K562 (cell line): ENCODE results near the gene ACYP2.

Experiments
- CBFB ChIP-seq: sonication (generic); formaldehyde crosslinking; IDR thresholded peaks from 2 replicates; pipeline ENCODE4 v1.4.0; 2020; ENCODE audit warnings: mild to moderate bottlenecking, missing genetic modification reagents
- FOXJ3 ChIP-seq: sonication (generic); formaldehyde crosslinking; IDR thresholded peaks from 2 replicates; pipeline ENCODE4 v1.4.0; 2020; ENCODE audit warnings: mild to moderate bottlenecking, missing genetic modification reagents
- HIVEP1 ChIP-seq: fragments of 250-450 bp; sonication (Bioruptor Pico); IDR thresholded peaks from 2 replicates; pipeline ENCODE4 v1.4.0; 2020; ENCODE audit warnings: mild to moderate bottlenecking
- MED1 ChIP-seq: sonication (generic); formaldehyde crosslinking; IDR thresholded peaks from 2 replicates; pipeline ENCODE4 v1.8.1; 2023; ENCODE audit warnings: missing genetic modification reagents, borderline replicate concordance
- POLR2AphosphoS5 ChIP-seq: IDR thresholded peaks from 2 replicates; pipeline ENCODE4 v1.6.1; 2011; ENCODE audit warnings: mild to moderate bottlenecking, low read depth, low read length, moderate library complexity; ENCODE audit not compliant: control insufficient read depth, insufficient read depth
- ZNF583 ChIP-seq: fragments of 250-450 bp; sonication (Bioruptor Pico); IDR thresholded peaks from 2 replicates; pipeline ENCODE4 v1.4.0; 2020

GRCh38 chr2:54139210-54139609, 23.8 kb downstream of the ACYP2 start:
- TF ChIP-seq FOXJ3 (CRISPR knock-in tag): no peak
- TF ChIP-seq CBFB (CRISPR knock-in tag): no peak
- TF ChIP-seq POLR2AphosphoS5: no peak
- no peak for TF ChIP-seq HIVEP1 (CRISPR knock-in tag)
- no peak for TF ChIP-seq MED1 (CRISPR knock-in tag)
- TF ChIP-seq ZNF583 (CRISPR knock-in tag): no peak
